GM18511 (cell line): ENCODE data around the gene PIR.

ENCODE experiments used
- ATAC-seq: cut with Tn5 transposase; IDR thresholded peaks from one replicate; pipeline ENCODE4 v1.9.1; 2021; ENCODE audit warnings: mild to moderate bottlenecking, moderate library complexity; ENCODE audit not compliant: unreplicated experiment

The PIR gene

DNA sequence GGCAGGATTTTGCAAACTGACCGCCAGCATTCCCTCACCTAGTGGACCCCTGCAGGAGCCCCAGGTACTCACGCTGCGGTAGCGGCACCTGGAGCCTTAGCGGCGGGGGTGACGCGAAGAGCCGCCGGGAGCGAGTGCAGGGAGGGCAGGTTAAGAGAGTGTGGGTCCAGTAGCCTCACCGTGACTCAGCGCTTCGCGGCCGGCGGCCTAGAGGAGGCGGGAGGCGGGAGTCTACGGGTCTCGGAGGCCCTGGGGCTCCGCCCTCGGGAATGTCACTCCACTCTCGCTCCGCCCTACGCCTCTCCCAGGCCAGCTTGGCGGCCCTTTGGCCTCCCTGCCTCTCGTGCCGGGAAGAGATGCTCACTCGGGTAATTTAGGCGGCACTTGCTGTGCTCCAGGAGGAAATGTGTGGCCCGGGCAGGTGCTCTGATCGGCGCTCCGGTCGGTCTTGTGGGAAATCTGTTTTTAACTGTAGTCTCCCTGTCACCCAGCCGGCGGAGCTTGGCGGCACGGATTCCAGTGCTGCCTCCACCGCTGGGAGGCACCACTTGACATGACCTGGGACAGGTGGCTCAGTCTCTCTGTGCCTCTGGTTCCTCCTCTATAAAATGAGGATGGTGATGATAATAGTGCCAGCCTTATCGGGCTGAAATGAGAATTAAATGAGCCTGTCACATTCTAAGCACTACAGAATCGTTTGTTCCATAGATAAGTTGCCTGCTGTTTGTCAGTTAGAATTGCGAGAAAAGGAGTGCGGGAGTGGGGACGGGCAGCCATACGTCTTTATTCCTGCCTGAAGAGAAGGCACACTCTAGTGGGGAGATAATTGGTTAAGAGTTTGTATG, at the start of gene PIR:
Gene PIR, minus strand, starts transcription at position 216 of the 845 bp plus-strand sequence. CDS start 2,076 bp downstream, outside the sequence.
- ATAC-seq, result peak; percentile 95

- no peak for ATAC-seq
Measured at GRCh38 chrX:15530318-15530717, 37.2 kb upstream of the PIR start.

DNA sequence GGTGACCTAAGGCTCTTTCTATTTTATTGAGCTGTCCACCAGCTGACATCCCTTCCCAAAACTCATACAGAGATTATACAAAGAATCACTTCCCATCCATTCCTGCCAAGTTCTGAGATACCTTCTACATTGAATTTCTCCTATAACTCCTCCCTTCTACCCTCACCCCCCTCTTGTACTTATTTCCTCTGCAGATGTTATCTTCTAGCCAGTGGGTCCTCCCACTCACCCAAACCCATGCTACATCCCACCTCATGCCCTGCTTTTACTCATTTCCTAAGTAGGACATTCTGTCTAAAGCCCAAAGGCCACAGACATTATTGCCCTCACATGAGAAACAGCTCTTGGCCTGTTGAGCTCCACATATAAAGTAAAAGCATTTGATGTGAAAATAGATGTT, 36.0 kb upstream of the PIR start:
- ATAC-seq, result no peak

DNA sequence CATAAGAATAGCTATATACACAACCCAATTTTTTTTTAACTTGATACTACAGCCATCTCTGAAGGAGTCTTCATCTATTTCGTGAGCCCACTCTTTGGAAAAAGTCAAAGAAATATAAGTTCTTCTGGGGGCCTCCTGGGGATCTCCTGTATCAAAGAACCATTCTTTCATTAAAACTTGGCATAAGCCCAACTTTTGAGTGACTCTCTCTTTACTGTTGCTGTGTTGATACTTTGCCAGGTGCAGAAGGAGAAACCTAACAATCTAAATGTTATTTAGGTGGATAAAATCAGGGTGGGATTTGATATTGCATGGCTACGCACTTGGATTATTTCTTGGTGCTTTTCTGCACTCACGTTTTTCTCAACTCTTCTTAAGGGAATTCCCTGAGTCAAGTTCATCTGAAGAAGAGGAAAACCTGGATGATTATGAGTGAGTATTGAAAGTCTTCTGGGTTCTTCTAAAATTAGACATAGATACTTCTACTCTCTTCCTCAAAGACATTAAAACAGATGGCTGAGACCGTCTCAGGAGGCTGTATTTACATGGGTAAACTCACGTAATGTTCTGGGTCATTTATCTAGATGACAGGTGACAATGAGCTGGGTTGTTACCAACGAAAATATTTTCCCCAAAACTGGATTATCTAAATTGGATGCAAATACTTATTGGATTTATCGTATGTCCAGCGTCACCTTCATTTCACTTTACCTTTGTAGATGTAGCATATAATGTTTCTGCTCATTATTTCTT, 32.7 kb upstream of the PIR start:
- ATAC-seq, result no peak

- no peak for ATAC-seq
Measured at GRCh38 chrX:15524417-15524816, 31.3 kb upstream of the PIR start.

- no peak for ATAC-seq
Measured at GRCh38 chrX:15523088-15523487, 30.0 kb upstream of the PIR start.

DNA sequence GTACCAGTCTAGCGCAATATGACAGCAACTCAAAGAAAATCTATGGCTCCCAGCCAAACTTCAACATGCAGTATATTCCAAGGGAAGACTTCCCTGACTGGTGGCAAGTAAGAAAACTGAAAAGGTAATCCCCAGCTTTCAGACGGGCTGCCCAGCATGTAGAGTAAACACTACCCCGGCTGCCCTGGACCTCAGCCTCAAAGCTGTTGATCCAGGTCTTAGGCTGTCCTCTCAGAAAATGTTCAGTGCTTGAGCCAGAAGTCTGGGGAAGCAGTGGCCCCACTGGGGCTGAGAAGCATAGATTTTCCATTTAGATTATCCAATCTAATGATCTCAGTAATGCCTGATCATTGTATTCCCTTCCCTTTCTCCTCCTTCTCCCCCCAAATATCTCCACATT, 29.3 kb upstream of the PIR start:
- no peak for ATAC-seq

- ATAC-seq, result no peak
Measured at GRCh38 chrX:15515931-15516330, 22.8 kb upstream of the PIR start.

- ATAC-seq, result no peak
Measured at GRCh38 chrX:15514279-15514678, 21.1 kb upstream of the PIR start.

- ATAC-seq, result no peak
Measured at GRCh38 chrX:15512401-15512965, 19.4 kb upstream of the PIR start.

DNA sequence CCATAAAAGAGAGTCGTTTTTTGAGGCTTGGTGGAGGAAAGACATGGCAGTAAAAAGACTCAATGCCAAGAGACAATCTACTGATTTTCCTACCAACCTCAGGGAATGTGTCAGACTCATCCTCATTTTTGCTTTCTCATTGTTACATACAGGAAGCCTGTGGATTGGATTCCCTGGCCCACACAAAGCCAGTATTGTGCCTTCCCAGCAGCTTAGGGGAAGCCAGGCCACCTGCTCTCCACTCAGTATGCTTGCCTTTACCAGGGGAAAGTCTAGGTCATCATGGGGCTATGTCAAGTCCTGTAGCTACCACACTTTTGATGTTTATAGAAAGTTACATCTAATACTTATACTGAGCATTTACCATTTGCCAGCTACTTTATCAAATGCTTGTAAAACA, 18.4 kb upstream of the PIR start:
- ATAC-seq, result no peak

DNA sequence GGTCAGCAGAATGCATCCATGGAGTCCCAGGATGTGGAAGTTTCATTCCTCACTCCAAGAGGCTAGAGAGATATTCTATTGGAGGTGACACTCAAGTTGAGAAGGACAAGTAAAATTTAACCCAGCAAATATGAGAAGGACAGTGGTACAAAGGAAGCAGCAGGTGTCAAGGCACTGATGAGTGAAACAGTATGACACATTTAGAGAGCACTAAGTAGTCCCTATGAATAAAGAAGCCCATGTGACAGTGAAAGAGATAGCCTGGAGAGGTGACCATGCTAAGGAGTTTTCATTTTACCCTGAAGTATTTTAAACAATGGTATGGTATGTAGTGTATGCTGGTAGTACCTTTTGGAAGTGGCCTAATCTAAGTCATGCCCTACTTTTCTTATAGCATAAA, 16.7 kb upstream of the PIR start:
- ATAC-seq, result no peak

GRCh38 chrX:15507005-15507404, 13.9 kb upstream of the PIR start:
- ATAC-seq, result no peak

GRCh38 chrX:15505101-15505500, 12.0 kb upstream of the PIR start:
- ATAC-seq, result no peak

DNA sequence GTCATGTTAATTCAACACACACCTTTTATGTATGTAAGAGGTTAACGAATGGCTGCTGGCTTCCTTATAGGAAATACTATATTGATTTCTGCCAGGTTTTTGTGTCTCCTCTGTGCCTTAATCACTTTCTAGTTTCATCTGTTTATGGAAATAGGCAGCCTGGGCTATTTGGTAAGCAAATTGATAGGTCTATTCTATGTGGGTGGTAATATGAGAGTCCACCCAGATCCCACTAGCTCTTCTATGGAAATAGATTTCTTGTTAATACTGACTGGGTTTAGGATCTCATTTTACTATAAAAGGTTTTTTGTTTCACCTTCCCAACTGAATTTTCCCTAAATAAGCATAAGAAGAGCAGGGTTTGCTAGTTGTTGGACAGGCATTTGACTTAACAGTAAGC, 11.5 kb upstream of the PIR start:
- no peak for ATAC-seq

DNA sequence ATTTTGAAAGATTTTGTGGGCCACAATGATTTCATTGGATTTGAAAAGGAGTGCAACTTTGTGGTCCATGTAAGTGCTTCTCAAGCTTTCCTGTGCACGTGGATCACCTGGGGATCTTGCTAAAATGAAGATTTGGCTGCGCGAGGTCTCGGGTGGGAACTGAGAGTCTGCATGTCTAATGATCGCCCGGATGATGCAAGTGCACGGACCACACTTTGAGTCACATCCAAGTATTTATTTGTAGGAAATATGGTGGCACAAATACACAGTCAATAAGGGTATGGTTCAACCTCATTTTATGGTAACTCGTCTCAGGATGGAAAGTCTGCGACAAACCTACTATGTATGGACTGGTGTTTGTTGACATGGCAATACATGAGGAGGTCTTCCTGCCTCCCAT, 8.4 kb upstream of the PIR start:
- no peak for ATAC-seq

DNA sequence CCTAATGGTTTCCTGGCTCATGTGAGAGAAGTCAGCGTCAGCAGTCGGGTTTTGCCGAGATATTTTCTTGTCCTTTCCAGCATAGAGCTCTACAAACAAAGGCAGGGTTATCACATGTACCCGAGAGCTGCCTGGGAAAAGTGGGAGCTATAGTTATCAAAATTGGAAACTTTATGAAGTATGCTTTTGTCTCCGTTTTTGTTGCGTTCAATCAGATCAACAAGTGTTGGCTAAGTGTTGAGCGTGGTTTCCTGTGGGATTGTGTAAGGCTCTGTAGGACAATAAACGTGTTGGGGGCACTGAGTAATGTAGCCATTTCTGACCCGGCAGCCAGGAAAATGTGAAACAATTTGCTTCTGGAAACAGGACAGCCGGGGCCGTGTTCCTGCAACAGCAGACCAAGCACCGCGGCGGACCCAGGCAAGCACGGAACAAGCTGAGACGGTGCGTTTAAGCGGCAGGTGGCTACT, 7.4 kb upstream of the PIR start, which contains the start of gene BMX:
Gene BMX, plus strand, starts transcription at position 311 of the 470 bp plus-strand sequence. CDS start 7,547 bp downstream, outside the sequence.
- no peak for ATAC-seq

GRCh38 chrX:15499976-15500375, 6.8 kb upstream of the PIR start:
- no peak for ATAC-seq

DNA sequence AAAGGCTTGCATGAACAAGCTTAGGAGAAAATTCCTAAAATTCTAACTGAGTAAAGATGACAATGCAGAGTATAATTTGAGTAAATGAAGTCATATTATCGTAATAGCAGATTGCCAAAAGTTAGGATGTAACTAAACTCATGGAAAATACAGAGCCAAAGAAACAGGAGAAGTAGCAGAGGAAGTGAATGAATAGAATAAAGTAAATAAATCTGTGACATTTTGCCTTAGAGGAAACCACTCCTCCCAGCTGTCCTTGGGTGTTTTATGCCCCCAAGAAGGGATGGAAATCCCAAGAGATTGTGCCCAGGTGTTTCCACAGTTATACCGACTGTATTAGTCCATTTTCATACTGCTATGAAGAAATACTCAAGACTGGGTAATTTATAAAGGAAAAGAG, 5.6 kb upstream of the PIR start:
- no peak for ATAC-seq

DNA sequence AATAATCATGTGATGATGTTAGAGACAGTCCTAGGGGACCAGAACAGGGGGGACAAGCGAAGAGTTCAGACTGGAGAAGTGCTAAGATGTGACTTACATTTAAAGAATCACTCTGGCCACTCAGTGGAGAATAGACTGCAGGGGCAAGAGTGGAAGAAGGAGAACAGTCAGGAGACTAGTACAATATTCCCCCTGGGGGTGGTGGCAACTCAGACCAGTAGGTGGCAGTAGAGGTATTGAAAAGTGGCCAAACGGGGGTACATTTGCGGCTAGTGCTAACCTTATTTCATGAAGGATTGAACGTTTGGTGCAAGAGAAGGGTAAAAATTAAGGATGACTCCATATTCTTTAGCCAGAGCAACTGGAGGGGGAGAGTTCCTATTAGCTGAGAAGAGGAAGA, 4.7 kb upstream of the PIR start:
- ATAC-seq, result no peak

DNA sequence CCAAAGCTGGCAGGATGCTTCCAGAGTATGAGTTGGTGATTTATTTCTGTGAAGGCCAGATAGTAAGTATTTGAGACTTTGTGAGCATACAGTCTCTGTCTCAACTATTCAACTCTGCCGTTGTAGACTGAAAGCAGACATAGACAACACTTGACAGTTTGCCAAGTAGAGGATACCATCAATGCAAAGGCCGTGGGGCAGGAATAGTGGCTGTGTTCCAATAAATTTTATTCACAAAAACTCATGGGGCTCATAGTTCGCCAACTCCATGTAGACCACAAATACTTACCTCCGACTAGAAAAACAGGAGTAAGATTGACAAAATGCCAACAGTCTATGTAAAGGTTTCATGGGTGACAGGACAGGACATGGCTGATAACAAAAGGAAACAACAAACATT, 3.7 kb upstream of the PIR start:
- ATAC-seq, result no peak

GRCh38 chrX:15495801-15496200, 2.7 kb upstream of the PIR start:
- ATAC-seq, result no peak
